ENCODE data around the gene ITPA. TPM values are rescaled to one million over a fixed set of nuclear protein-coding genes. Genes with fewer than 3 reads are reported as not detected.

Gene ITPA
- total and polyA plus RNA-seq, 2 of the 13 experiments (the other 11 are each of a cell fraction or from before 2014, with no cell fraction given) = 60.1 to 103 TPM

GRCh38 chr20:3171391-3172125, 37.7 kb upstream of the ITPA start (continued):
- TF ChIP-seq CEBPG (CRISPR knock-in tag; IDR thresholded peaks at IDR 0.05) = peak; percentile 26; the same call in 1 of the 2 replicates
- TF ChIP-seq NFKB2 (CRISPR knock-in tag; IDR thresholded peaks at IDR 0.05; ENCODE audit: borderline replicate concordance) = peak; percentile 26; the same call in 1 of the 2 replicates
- TF ChIP-seq TBX2 (CRISPR knock-in tag; IDR thresholded peaks at IDR 0.05; ENCODE audit: borderline replicate concordance) = no peak
- TF ChIP-seq ZNF784 (CRISPR knock-in tag; IDR thresholded peaks at IDR 0.05; ENCODE audit: borderline replicate concordance) = no peak
- 0 out of 2 replicates have a peak, but pooled peaks have one; percentile 65 for TF ChIP-seq PAX8 (CRISPR knock-in tag; IDR thresholded peaks at IDR 0.05; ENCODE audit: borderline replicate concordance)
- no peak for TF ChIP-seq MTA3 (CRISPR knock-in tag; IDR thresholded peaks at IDR 0.05)
- TF ChIP-seq MBD4 (IDR thresholded peaks at IDR 0.05; ENCODE audit: borderline replicate concordance, low read length) = no peak
- 0 out of 2 replicates have a peak, but pooled peaks have one; percentile 17 for TF ChIP-seq MEIS2 (CRISPR knock-in tag; IDR thresholded peaks at IDR 0.05)
- no peak for TF ChIP-seq ZNF468 (CRISPR knock-in tag; IDR thresholded peaks at IDR 0.05)
- TF ChIP-seq ZNF558 (CRISPR knock-in tag; IDR thresholded peaks at IDR 0.05; ENCODE audit: borderline replicate concordance) = no peak
- TF ChIP-seq ZNF777 (CRISPR knock-in tag; IDR thresholded peaks at IDR 0.05) = peak; percentile 29; the same call in 1 of the 2 replicates
- 0 out of 2 replicates have a peak, but pooled peaks have one; percentile 5 for TF ChIP-seq DPF2 (CRISPR knock-in tag; IDR thresholded peaks at IDR 0.05; ENCODE audit: borderline replicate concordance, low read depth)
- 0 out of 2 replicates have a peak, but pooled peaks have one; percentile 36 for TF ChIP-seq ATF7-NPFF (CRISPR knock-in tag; IDR thresholded peaks at IDR 0.05; ENCODE audit: low read depth)
- TF ChIP-seq IRF2 (CRISPR knock-in tag; IDR thresholded peaks at IDR 0.05) = no peak
- peak; percentile 79; the same call in 1 of the 2 replicates for TF ChIP-seq ZNF362 (CRISPR knock-in tag; IDR thresholded peaks at IDR 0.05; ENCODE audit: borderline replicate concordance)
- TF ChIP-seq MIER3 (CRISPR knock-in tag; IDR thresholded peaks at IDR 0.05; ENCODE audit: borderline replicate concordance) = no peak
- no peak for TF ChIP-seq KAT2B (IDR thresholded peaks at IDR 0.05; ENCODE audit: borderline replicate concordance, low read depth, low read length)
- no peak for TF ChIP-seq ZNF816 (CRISPR knock-in tag; IDR thresholded peaks at IDR 0.05; ENCODE audit: borderline replicate concordance)
- no peak for TF ChIP-seq ZSCAN25 (CRISPR knock-in tag; IDR thresholded peaks at IDR 0.05)
- no peak for TF ChIP-seq ZNF24 (IDR thresholded peaks at IDR 0.05)
- 0 out of 2 replicates have a peak, but pooled peaks have one; percentile 46 for TF ChIP-seq ARID2 (CRISPR knock-in tag; IDR thresholded peaks at IDR 0.05; ENCODE audit: borderline replicate concordance)
- 0 out of 2 replicates have a peak, but pooled peaks have one; percentile 41 for TF ChIP-seq MZF1 (CRISPR knock-in tag; IDR thresholded peaks at IDR 0.05; ENCODE audit: borderline replicate concordance)
- TF ChIP-seq TEAD2 (CRISPR knock-in tag; IDR thresholded peaks at IDR 0.05) = no peak
- no peak for TF ChIP-seq MAZ (IDR thresholded peaks at IDR 0.05; ENCODE audit: borderline replicate concordance, low read depth, low read length)
- no peak for TF ChIP-seq MAZ (CRISPR knock-in tag; IDR thresholded peaks at IDR 0.05; ENCODE audit: low read depth)
- 0 out of 2 replicates have a peak, but pooled peaks have one; percentile 5 for TF ChIP-seq MED1 (CRISPR knock-in tag; IDR thresholded peaks at IDR 0.05)
- peak; percentile 37; the same call in 1 of the 2 replicates for TF ChIP-seq HIC2 (CRISPR knock-in tag; IDR thresholded peaks at IDR 0.05; ENCODE audit: low read depth)
- TF ChIP-seq ZNF367 (CRISPR knock-in tag; IDR thresholded peaks at IDR 0.05; ENCODE audit: borderline replicate concordance) = no peak

Measured in HepG2 (cell line).